Activated CD4-positive, alpha-beta T cell treated with anti-CD3 and anti-CD28 coated beads for 4 hours (primary cell): Measurements from ENCODE around the gene SLC25A33.

Experiments
- DNase-seq, 2 donors: peaks; one replicate each; pipeline ENCODE4 v3.0.0-alpha.2; 2020

SLC25A33 gene

DNA sequence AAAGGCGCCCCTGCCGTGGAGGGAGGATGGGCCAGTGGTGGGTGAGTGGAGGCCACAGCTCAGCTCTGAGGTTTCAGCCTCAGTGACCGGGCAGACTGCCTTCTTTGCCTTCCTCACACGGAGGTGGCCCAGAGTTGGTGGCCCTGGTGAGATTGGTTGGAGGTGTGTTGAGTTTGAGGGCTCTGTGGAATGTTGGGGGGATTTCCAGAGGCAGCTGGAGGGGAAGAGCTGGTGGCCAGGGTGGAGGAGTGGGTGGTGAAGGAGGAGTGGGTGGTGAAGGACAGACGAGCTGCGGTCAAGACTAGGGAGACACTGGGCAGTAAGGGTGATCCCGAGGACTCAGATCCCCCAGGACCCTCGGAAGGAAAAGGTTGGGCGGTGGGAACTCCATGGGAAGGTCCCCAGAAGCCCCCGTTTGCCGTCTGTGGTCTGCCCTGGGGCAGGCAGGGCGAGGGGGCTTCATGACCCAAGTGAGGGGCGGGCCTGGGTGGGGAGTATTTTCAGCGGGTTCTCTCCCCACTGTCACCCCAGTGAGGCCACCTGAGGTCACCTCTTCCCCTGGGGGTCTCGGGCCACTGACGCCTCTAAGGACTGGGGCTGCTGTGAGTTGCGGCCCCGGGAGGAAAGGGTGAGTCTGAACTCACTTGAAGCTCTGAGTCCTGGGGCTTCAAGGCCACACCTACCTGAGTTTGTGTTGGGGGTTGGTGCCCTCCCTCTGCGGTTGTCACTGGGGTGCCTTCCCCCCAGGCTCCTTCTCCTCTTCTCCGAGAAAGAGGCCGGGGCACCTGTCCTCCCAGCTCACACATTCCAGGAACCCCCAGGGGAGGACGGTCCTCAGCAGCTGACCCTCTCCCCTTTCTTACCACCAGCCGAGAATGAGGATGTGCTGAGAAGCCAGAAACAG lies 89.5 kb downstream of the SLC25A33 start:
- DNase-seq = peak; percentile 57 to 63

- DNase-seq = peak; percentile 55 to 69
Measured at GRCh38 chr1:9629445-9630201, 90.4 kb downstream of the SLC25A33 start.

GRCh38 chr1:9630331-9631111 lies 91.3 kb downstream of the SLC25A33 start:
- DNase-seq = peak in 1 of 2 donors; percentile 8

GRCh38 chr1:9631613-9632012 lies 92.3 kb downstream of the SLC25A33 start:
- DNase-seq = no peak

- DNase-seq = no peak
Measured at GRCh38 chr1:9633493-9633892, 94.2 kb downstream of the SLC25A33 start.

DNA sequence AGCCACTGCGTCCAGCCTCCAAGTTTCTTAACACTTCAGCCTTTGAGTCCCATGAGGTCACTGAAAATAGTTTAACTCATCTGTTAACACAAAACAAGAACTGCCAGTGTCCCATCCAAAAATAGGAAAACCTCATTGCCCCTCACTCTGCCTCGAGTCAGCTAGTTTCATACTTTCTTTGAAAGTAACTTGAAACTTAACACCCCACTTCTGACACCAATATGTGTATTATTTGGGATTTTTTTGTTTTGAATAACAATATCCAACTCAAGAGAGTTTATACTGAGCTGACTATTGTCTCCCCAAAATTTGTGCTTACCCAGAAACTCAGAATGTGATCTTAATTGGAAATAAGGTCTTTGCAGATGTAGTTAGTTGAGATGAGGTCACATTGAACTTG lies 95.3 kb downstream of the SLC25A33 start:
- DNase-seq = no peak
